WI38 (cell line): Measurements from ENCODE around the gene NANOS1.

Experiments used
- H3K4me3 ChIP-seq: 2 replicates; pipeline ENCODE4 v1.5.1; 2011; ENCODE audit warnings: low read depth, mild to moderate bottlenecking, control low read depth, low read length
- TF ChIP-seq, protein P1 (sequence below): IDR thresholded peaks from 2 replicates; pipeline ENCODE4 v1.5.1; 2012; ENCODE audit warnings: low read depth, mild to moderate bottlenecking, control low read depth, low read length

Gene NANOS1

DNA sequence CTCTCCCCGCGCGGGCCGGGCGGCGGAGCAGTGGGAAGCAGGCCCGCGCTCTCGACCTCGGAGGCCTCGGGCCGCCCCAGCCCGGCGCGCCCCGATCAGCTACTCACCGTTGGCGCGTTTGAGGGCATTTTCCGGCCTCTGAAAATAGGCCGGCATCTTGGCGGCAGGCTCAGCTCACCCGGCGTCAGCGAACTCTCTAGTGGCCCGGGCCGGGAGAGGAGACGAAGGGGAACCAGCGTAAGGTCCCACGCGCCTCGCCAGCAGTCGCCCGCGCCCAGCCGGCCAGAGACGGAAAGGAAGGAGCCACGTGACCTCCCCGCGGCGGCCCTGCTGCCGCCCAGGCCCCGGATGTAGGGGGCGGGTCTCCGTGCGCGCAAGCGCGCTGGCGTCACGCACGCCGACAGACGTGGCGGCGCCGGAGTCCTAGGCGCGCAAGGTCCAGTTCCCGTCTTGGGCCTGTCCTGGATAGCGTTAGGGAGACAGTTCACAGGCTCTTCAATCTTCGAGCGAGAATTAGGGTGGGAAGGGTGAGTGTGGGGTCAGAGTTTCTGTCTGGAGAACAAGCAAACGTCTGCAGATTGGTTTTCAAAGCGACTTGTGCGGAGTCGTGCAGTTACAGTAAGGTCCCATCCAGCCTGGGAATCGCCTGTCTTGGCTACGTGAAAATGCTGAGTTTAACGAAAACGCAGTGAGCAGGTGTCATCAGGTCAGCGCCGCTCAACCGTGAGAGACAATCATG is 51.2 kb downstream of the NANOS1 start, which contains the start of gene EIF3A:
EIF3A (minus strand) TSS at position 297 of the 739 bp plus-strand sequence; CDS start at position 156, 141 bp downstream.
- TF ChIP-seq, protein P1, sequence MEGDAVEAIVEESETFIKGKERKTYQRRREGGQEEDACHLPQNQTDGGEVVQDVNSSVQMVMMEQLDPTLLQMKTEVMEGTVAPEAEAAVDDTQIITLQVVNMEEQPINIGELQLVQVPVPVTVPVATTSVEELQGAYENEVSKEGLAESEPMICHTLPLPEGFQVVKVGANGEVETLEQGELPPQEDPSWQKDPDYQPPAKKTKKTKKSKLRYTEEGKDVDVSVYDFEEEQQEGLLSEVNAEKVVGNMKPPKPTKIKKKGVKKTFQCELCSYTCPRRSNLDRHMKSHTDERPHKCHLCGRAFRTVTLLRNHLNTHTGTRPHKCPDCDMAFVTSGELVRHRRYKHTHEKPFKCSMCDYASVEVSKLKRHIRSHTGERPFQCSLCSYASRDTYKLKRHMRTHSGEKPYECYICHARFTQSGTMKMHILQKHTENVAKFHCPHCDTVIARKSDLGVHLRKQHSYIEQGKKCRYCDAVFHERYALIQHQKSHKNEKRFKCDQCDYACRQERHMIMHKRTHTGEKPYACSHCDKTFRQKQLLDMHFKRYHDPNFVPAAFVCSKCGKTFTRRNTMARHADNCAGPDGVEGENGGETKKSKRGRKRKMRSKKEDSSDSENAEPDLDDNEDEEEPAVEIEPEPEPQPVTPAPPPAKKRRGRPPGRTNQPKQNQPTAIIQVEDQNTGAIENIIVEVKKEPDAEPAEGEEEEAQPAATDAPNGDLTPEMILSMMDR = no peak
- peak within 1 kb of the TSS; percentile 95 for H3K4me3 ChIP-seq
